ENCODE data around the gene XKRX. TPM values are rescaled to one million over a fixed set of nuclear protein-coding genes. Genes with fewer than 3 reads are reported as not detected.
A peak's percentile ranks its signal among the peaks of the same experiment; 100 is the strongest.

The XKRX gene
- total RNA-seq = under 1 TPM in 1 of 2 experiments, not detected in 1; 0.12 TPM

DNA sequence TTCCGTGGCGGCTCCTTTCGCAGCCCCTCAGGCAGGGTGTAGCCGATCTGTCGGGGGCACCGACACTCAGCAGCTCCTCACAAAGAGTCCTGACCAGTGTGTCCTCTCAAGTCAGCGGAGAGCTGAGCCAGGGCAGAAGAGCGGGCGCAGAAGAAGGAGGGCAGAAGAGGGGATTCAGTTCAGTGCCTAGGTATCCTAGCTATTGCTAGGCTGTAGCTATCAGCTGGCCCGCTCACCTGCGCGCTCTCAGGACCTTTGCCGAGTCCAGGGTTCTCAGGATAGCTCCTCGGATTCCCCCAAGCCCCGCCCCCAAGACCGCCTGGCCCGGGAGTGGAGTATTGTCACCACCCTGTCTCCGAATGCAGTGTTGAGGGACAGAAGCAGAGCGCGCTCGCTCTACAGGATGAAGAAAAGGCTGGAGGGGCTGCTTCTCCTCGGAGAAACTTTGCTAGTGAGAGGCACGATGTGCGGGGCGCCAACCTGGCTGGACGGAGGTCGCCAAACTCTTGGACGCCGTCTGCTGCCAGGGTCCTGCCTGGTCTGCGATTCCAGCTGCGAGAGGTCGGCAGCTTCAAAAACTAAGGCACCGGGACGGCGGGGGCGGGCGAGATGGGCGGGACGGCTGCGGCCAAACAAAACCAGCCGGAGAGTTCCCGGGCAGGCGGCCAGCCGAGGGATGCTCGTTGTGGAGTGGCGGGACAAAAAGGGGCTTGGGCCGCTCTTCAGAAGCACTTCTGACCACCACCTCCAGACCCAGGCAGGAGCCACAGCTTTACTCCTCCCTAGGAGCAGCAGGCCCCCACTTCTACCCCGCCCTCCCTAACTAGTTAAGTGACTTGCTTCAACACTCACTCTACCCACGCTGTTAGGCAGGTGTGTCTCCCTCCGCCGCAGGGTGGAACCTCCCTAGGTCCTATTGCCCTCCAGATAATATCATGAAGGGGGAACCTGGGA is at the start of gene XKRX:
XKRX (minus strand) TSS at position 258 of the 954 bp plus-strand sequence. CDS start 613 bp downstream, outside the sequence.
- Mint-ChIP-seq H3K36me3 (peaks cover 6% of the 10 kb centered on the region), H3K27me3 (peaks cover 4% of the 10 kb centered on the region), H3K27ac (no peak within 1 kb of the TSS), H3K4me1 (peaks cover 22% of the 10 kb centered on the region), H3K9me3 (ENCODE audit: low read depth) (peaks cover 6% of the 10 kb centered on the region), H3K4me3 (peak within 1 kb of the TSS; percentile 73)
- ATAC-seq = peak; percentile 76
- CTCF ChIA-PET = no interaction called here
- peak; percentile 56 for DNase-seq

DNA sequence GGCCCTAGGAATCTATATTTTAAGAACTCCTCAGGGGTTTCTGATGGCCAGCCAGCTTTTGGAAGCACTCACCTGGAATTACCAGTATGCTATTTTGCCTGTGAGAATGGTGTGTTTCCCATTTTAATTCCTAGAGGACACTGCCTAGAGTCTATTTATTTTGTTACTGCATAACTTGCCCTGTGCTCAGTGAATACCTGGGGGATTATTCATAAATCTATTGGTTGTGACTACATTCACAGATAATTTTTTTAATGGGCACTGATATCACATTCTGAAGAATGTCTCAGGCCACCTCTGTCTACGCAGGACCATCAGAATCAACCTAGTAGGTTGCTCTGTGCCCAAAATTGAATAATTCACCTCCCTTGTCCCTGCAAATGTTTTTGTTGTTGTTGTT is 47.5 kb upstream of the XKRX start:
- H3K27me3 Mint-ChIP-seq = no peaks in the 10 kb centered on the region
- H3K4me3 Mint-ChIP-seq = no peak overlapping the region
- H3K9me3 Mint-ChIP-seq (ENCODE audit: low read depth) = no peaks in the 10 kb centered on the region
- no peak overlapping the region for H3K27ac Mint-ChIP-seq
- CTCF ChIA-PET = no interaction called here
- no peaks in the 10 kb centered on the region for H3K36me3 Mint-ChIP-seq
- H3K4me1 Mint-ChIP-seq = peaks cover 2% of the 10 kb centered on the region
- ATAC-seq (no peak), DNase-seq (no peak)

DNA sequence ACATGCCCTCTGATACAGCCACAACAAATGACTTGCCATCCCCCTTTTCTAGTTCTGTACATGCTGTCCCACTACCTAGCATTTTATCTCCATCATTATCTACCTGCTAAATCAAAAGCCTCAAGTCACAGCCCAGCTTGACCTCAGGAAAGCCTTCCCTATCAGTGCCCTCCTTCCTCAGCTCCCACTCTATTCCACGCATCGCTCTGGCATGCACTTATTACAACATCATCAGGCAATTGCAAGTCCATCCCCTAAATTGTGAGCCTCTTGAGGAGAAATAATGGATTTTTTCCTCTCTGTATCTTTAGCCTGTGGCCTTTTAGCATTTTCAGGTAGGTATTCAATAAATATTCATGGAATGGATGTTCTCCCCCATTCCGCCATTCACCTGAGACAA is 46.5 kb upstream of the XKRX start:
- Mint-ChIP-seq H3K4me1 (peaks cover 2% of the 10 kb centered on the region), H3K27me3 (no peaks in the 10 kb centered on the region), H3K36me3 (no peaks in the 10 kb centered on the region), H3K4me3 (no peak overlapping the region), H3K27ac (no peak overlapping the region), H3K9me3 (ENCODE audit: low read depth) (no peaks in the 10 kb centered on the region)
- no peak for DNase-seq
- CTCF ChIA-PET = no interaction called here
- ATAC-seq = no peak

DNA sequence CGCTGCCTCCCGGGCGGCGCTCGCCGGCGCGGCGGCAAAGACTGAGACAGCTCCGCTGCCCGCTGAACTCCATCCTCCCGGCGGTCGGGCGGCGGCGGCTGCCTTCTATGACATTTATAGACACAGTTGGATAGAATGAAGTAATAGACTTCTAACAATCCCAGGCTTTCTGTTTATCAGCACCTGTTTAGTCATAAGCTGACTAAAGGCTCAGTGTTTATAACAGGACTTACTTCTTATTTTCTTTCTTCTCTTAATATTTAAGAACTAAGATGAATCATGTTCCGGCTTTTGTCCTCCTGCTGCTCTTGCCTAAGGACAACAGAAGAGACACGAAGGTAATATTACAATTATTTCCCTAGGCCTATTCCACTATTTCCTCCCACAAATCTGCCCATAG is 44.7 kb upstream of the XKRX start:
- ATAC-seq (no peak), DNase-seq (no peak)
- H3K27ac Mint-ChIP-seq = no peak overlapping the region
- CTCF ChIA-PET = no interaction called here
- no peaks in the 10 kb centered on the region for H3K4me1 Mint-ChIP-seq
- no peaks in the 10 kb centered on the region for H3K9me3 Mint-ChIP-seq (ENCODE audit: low read depth)
- H3K27me3 Mint-ChIP-seq = no peaks in the 10 kb centered on the region
- H3K4me3 Mint-ChIP-seq = no peak overlapping the region
- no peaks in the 10 kb centered on the region for H3K36me3 Mint-ChIP-seq

DNA sequence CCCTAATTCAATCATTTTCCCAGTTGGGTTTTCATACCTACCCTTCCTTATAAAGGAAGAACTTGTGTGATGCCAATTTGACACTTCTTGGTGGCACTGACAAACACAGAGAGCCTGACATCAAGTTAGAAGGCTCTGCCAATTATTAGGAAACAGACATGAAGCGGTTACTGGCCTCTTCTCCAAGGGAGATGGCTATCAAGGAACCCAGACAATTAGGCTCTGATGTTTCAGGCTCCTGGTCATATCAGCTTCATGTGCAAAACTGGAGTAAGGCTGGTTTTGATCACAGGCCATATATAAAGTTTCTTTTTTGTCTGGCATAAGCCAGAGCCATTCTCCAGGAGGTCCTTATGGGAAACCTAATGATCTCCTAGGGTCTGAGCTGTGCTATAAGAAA is 41.2 kb upstream of the XKRX start:
- no peaks in the 10 kb centered on the region for H3K4me1 Mint-ChIP-seq
- H3K27ac Mint-ChIP-seq = no peak overlapping the region
- no peaks in the 10 kb centered on the region for H3K36me3 Mint-ChIP-seq
- no peaks in the 10 kb centered on the region for H3K27me3 Mint-ChIP-seq
- H3K4me3 Mint-ChIP-seq = no peak overlapping the region
- CTCF ChIA-PET = no interaction called here
- H3K9me3 Mint-ChIP-seq (ENCODE audit: low read depth) = no peaks in the 10 kb centered on the region
- DNase-seq (no peak), ATAC-seq (no peak)

DNA sequence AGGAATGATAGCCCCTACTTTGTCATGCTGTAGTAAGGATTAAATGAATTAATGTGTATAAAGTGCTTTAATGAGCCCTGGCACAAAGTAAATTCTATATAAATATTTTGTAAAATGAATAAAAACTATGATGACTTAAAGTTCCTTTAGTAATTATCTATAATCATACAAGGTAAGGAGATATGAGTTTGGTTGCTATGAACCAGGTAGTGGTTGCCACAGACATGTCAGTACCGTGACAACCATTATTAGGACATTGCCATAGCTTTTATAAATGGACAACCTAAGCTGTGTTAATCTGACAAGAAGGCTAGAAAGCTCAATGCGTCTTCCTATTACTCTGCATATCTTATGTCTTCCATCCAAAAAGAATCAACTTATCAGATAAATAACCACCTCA is 40.7 kb upstream of the XKRX start, which contains the start of gene ARL13A:
ARL13A (plus strand) TSS at position 301 of the 400 bp plus-strand sequence. CDS start 3,982 bp downstream, outside the sequence.
- Mint-ChIP-seq H3K36me3 (no peaks in the 10 kb centered on the region), H3K4me1 (no peaks in the 10 kb centered on the region), H3K27me3 (no peaks in the 10 kb centered on the region), H3K9me3 (ENCODE audit: low read depth) (no peaks in the 10 kb centered on the region), H3K27ac (no peak within 1 kb of the TSS), H3K4me3 (no peak within 1 kb of the TSS)
- no peak for DNase-seq
- ATAC-seq = no peak
- CTCF ChIA-PET = no interaction called here

DNA sequence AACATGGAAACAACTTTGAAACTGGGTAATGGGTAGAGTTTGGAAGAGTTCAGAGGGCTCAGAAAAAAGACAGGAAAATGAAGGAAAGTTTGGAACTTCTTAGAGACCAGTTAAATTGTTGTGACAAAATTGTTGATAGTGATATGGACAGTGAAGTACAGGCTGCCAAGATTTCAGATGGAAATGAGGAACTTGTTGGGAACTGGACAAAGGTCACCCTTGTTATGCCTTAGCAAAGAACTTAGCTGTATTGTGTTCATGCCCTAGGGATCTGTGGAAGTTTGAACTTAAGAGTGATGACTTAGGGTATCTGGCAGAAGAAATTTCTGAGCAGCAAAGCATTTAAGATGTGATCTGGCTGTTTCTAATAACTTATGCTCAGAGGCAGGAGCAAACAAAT is 35.6 kb upstream of the XKRX start:
- H3K9me3 Mint-ChIP-seq (ENCODE audit: low read depth) = no peaks in the 10 kb centered on the region
- ATAC-seq (no peak), DNase-seq (no peak)
- H3K27me3 Mint-ChIP-seq = no peaks in the 10 kb centered on the region
- no peaks in the 10 kb centered on the region for H3K4me1 Mint-ChIP-seq
- no peaks in the 10 kb centered on the region for H3K36me3 Mint-ChIP-seq
- CTCF ChIA-PET = no interaction called here
- H3K27ac Mint-ChIP-seq = no peak overlapping the region
- no peak overlapping the region for H3K4me3 Mint-ChIP-seq

DNA sequence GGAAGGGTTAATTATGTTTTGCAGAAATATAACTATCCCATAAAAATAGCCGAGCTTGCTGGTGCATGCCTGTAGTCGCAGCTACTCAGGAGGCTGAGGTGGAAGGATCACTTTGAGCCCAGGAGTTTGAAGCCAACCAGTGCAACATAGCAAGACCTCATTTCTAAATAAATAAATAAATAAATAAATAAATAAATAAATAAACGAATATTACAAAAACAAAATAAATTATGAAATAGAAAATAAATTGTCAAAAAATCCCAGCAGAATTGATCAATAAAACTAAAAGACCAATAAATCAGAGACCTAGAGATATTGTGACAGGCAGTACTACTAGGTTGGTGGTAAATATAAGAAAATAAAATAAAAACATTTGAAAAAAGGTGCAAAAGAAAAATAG is 34.1 kb upstream of the XKRX start:
- Mint-ChIP-seq H3K27ac (no peak overlapping the region), H3K4me1 (no peaks in the 10 kb centered on the region), H3K9me3 (ENCODE audit: low read depth) (no peaks in the 10 kb centered on the region), H3K27me3 (no peaks in the 10 kb centered on the region), H3K4me3 (no peak overlapping the region), H3K36me3 (no peaks in the 10 kb centered on the region)
- CTCF ChIA-PET = no interaction called here
- ATAC-seq (no peak), DNase-seq (no peak)

DNA sequence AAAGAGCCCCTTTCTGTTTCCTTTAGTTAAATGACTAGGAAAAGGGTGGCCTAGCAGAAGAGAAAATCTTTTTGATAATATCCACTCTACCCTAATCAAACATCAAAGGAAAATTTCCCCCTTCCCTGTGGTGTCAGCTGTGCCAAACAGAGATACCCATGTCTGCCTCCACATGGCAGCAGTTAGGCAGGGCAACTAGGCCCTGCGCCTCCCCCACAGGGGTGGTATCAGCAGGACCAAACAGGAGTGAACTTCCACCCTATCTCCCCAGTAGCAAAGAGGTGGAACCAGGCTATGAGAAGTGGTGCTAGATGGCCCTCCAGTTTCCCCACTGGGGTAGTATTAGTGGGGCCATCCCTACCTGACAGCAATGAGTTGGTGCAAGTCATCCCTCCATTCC is 19.8 kb upstream of the XKRX start:
- CTCF ChIA-PET = no interaction called here
- ATAC-seq = no peak
- Mint-ChIP-seq H3K4me3 (no peak overlapping the region), H3K27me3 (no peaks in the 10 kb centered on the region), H3K9me3 (ENCODE audit: low read depth) (no peaks in the 10 kb centered on the region), H3K27ac (no peak overlapping the region), H3K36me3 (no peaks in the 10 kb centered on the region), H3K4me1 (no peaks in the 10 kb centered on the region)
- DNase-seq = no peak

DNA sequence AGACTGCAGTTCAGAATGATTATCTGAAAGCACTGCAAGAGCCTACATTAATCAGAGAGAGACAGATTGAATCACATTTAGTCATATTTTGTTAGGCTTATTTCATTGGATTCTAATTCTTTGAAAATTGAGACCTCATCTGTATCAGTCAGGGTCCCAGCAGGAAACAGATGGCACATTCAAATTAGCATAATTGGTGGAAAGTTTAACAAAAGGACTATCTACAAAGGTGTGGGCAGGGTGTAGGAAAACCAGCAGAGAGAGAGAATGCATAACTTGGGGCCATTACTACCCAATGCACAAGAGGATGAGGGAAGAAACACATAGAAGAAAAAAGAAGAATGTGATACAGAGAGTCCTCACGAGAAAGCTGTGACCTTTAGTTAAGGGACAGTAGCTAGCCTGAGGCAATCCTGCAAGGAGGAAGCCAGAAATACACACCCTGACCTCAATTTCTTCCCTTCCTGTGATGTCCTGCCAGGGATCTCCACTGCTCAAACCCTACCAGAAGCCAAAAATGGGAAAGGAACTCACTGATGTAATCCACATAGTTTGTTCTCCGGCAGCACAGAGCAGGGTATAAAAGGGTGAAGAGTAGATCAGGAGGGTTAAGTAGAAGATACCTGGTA is 17.7 kb upstream of the XKRX start:
- Mint-ChIP-seq H3K4me3 (no peak overlapping the region), H3K27ac (no peak overlapping the region), H3K27me3 (no peaks in the 10 kb centered on the region), H3K36me3 (no peaks in the 10 kb centered on the region), H3K4me1 (no peaks in the 10 kb centered on the region), H3K9me3 (ENCODE audit: low read depth) (no peaks in the 10 kb centered on the region)
- DNase-seq (no peak), ATAC-seq (no peak)
- CTCF ChIA-PET = interaction anchor here (0.7 kb wide), 1 partner anchor 11 kb away, joined by 3 read pairs; no protein-coding TSS in a partner anchor

DNA sequence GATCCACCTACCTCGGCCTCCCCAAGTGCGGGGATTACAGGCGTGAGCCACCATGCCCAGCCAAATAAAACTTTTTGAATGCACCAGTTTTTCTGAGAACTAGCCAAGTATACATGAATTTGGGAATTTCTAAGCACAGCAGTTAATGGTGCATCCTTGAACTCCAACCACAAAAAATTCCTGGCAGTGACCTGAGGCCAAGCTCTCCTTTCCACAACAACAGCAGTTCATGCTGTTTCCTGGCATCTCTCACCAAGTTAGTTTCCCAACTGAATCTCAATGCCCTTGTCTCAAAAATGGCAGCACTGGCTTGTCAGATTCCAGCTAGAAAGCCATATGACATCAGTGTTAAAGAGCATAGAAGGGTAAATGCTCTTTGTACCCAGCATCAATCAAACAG is 15.9 kb upstream of the XKRX start:
- Mint-ChIP-seq H3K36me3 (no peaks in the 10 kb centered on the region), H3K27ac (no peak overlapping the region), H3K4me3 (no peak overlapping the region), H3K9me3 (ENCODE audit: low read depth) (no peaks in the 10 kb centered on the region), H3K27me3 (no peaks in the 10 kb centered on the region), H3K4me1 (peaks cover under 1% of the 10 kb centered on the region)
- DNase-seq (no peak), ATAC-seq (no peak)
- CTCF ChIA-PET = interaction anchor here (0.5 kb wide), 1 partner anchor 49 kb away, joined by 3 read pairs; no protein-coding TSS in a partner anchor

DNA sequence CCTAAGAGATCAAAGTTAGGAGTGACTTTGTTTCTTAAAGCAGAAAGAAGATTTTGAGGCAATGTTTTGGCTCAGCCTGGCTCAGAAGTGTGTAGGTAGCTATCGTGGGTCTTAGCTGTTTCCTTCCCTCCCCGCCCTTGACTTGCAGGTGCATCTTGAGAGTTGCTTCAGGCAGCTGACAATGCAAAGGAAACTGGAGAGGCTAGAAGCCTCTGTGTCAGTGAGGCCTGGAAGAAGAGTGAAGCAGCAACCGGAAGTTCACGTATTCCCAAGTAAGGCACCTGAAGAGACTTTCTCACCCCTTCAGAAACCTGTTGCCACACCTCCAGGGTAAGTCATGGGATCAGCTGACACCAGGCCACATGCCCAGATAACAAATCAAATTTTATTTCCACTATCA is 10.6 kb upstream of the XKRX start:
- no peaks in the 10 kb centered on the region for H3K36me3 Mint-ChIP-seq
- H3K4me3 Mint-ChIP-seq = no peak overlapping the region
- CTCF ChIA-PET = interaction anchor here (1.2 kb wide), 1 partner anchor 43 kb away, joined by 3 read pairs; no protein-coding TSS in a partner anchor
- peaks cover 3% of the 10 kb centered on the region for H3K4me1 Mint-ChIP-seq
- ATAC-seq (no peak), DNase-seq (no peak)
- no peaks in the 10 kb centered on the region for H3K27me3 Mint-ChIP-seq
- H3K27ac Mint-ChIP-seq = no peak overlapping the region
- no peaks in the 10 kb centered on the region for H3K9me3 Mint-ChIP-seq (ENCODE audit: low read depth)

DNA sequence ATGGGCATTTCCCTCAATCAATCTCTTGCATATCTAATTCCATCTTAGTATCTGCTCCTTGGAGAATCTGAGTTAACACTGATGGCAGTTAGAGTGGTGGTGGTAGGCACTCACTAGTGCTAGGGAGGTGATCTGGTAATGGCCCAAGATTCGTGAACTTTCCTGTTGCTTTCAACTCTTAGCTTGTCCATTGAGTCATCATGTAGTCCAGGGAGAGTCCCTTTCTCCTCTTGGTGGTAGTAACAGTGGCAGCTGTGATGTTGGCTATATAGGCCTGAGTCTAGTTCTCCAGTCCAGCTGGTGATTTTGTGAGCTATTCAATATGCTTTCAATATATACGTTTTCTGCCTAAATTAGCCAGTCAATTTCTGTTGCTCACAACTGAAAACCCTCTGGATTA is 7.0 kb upstream of the XKRX start:
- Mint-ChIP-seq H3K27ac (no peak overlapping the region), H3K4me3 (no peak overlapping the region), H3K4me1 (peaks cover 15% of the 10 kb centered on the region), H3K9me3 (ENCODE audit: low read depth) (peaks cover 6% of the 10 kb centered on the region), H3K36me3 (peaks cover 6% of the 10 kb centered on the region), H3K27me3 (no peaks in the 10 kb centered on the region)
- DNase-seq = no peak
- ATAC-seq = no peak
- CTCF ChIA-PET = no interaction called here

DNA sequence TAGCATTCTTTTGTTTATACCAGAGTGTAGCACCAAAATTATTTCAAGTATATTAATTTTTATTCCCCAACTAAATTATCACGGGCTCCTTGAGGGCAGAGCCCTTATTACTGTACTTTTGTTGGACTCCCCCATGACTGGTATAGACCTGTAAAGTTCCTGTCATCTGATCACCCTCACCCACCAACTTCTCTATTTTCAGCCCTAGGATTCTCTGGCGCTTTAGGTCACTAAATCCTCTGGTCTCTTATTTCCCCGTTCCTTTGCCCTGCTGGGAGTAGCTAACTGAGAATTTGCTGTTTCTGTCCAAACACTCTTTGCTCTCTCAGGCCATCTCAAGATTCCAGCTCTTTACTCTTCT is 3.2 kb upstream of the XKRX start:
- H3K27ac Mint-ChIP-seq = no peak overlapping the region
- peak; percentile 11 for ATAC-seq

More for the DNA sequence above, 3.2 kb upstream of the XKRX start:
- Mint-ChIP-seq H3K36me3 (peaks cover 6% of the 10 kb centered on the region), H3K4me3 (no peak overlapping the region), H3K9me3 (ENCODE audit: low read depth) (peaks cover 6% of the 10 kb centered on the region), H3K27me3 (peaks cover 4% of the 10 kb centered on the region), H3K4me1 (peaks cover 22% of the 10 kb centered on the region)
- CTCF ChIA-PET = no interaction called here
- DNase-seq = no peak

All from activated CD8-positive, alpha-beta memory T cell treated with anti-CD3 and anti-CD28 coated beads, Interleukin-2, amount 10 ng/mL, durations not matched to agents 7 days and 5 days (primary cell).